H1 (cell line): Measurements from ENCODE around the gene SOHLH2. TPM values are rescaled to one million over a fixed set of nuclear protein-coding genes. Genes with fewer than 3 reads are reported as not detected.

ENCODE experiments used
- CHD2 ChIP-seq: IDR thresholded peaks from 2 replicates; pipeline ENCODE4 v1.6.1; 2012; ENCODE audit warnings: low read length, improper control_type of control experiment
- CTBP2 ChIP-seq: IDR thresholded peaks from 2 replicates; pipeline ENCODE4 v1.7.0; 2011; ENCODE audit warnings: borderline replicate concordance, mild to moderate bottlenecking, moderate library complexity, mixed read lengths, low read length; ENCODE audit not compliant: insufficient read depth, insufficient read length
- FOSL1 ChIP-seq: IDR thresholded peaks from 2 replicates; pipeline ENCODE4 v1.6.1; 2011; ENCODE audit warnings: mild to moderate bottlenecking, low read depth, low read length, moderate library complexity; ENCODE audit not compliant: insufficient read depth
- HDAC6 ChIP-seq: IDR thresholded peaks from one replicate; pipeline ENCODE4 v1.7.1; 2012; ENCODE audit warnings: low read depth, mild to moderate bottlenecking, inconsistent platforms, low read length, moderate library complexity
- KDM5A ChIP-seq: fragments of 200-600 bp; IDR thresholded peaks from 2 replicates; pipeline ENCODE4 v1.7.1; 2012; ENCODE audit warnings: mild to moderate bottlenecking, low read length, inconsistent platforms, mixed read lengths
- SIN3A ChIP-seq, 2 experiments: IDR thresholded peaks in 1 of 2; conservative IDR thresholded peaks in 1 of 2; 2 replicates each; pipeline ENCODE4 v1.6.1; 2011 to 2012; ENCODE audit warnings: low read length in 2 of 2, improper control_type of control experiment in 1 of 2, low read depth in 1 of 2, mild to moderate bottlenecking in 1 of 2
- polyA plus RNA-seq, 7 experiments: library from polyadenylated mRNA; depleted of rRNA in 3 of 7; stranded (reverse) in 5 of 7; unstranded in 2 of 7; fragments of >200 nt in 5 of 7; fragments of 200-250 nt in 2 of 7; gene quantifications; 1 replicate in 5 of 7; 2 replicates in 1 of 7; 4 replicates in 1 of 7; pipeline versions ENCODE4 v1.2.1 to v1.2.3, GENCODE V29; 2011 to 2013; ENCODE audit warnings: missing spikeins in 2 of 7, mixed read lengths in 2 of 7
- total RNA-seq: library from RNA; stranded (reverse); fragmentation: NEBNext Ultra II Directional; extraction: Animal tissue kit (Norgen Biotek cat#: 25700); gene quantifications from 2 replicates; pipeline ENCODE4 v1.2.1, GENCODE V29; 2021

The SOHLH2 gene
- total and polyA plus RNA-seq, 2 of the 8 experiments (the other 6 are each of a cell fraction or from before 2014, with no cell fraction given), result 6.8 to 10.3 TPM

- no peak for TF ChIP-seq SIN3A (conservative IDR thresholded peaks at IDR 0.05 in 1 of 2, IDR thresholded peaks at IDR 0.05 in 1 of 2; ENCODE audit: low read depth in 1 of 2, low read length in 2 of 2)
- no peak for TF ChIP-seq CHD2
- no peak for TF ChIP-seq FOSL1
- no peak for TF ChIP-seq HDAC6
- TF ChIP-seq CTBP2, result no peak
- no peak for TF ChIP-seq KDM5A
These were observed 3.1 kb upstream of the SOHLH2 start (continued) for GRCh38 chr13:36217456-36217855.
